GM13977 (cell line): Measurements from ENCODE around the gene GGN.
A peak's percentile ranks its signal among the peaks of the same experiment; 100 is the strongest.

ENCODE experiments used
- DNase-seq: peaks from one replicate; pipeline ENCODE4 v3.0.0; 2012; ENCODE audit warnings: low spot score
- in situ Hi-C: fragments of 300-500 bp; cut with MboI; formaldehyde crosslinking; loops from one replicate; pipeline ENCODE4 v1.12.0; 2022; ENCODE audit warnings: low sequenced_read_pairs, low pct_unique_long_range_greater_than_20kb, mixed read lengths, inconsistent platforms; ENCODE audit not compliant: unreplicated experiment
- TF ChIP-seq, protein P1 (sequence below): IDR thresholded peaks from 2 replicates; pipeline ENCODE4 v1.5.1; 2012; ENCODE audit warnings: mild to moderate bottlenecking, control low read depth; ENCODE audit not compliant: insufficient read depth; ENCODE audit errors: extremely low read depth, missing control alignments

Gene GGN, protein sequence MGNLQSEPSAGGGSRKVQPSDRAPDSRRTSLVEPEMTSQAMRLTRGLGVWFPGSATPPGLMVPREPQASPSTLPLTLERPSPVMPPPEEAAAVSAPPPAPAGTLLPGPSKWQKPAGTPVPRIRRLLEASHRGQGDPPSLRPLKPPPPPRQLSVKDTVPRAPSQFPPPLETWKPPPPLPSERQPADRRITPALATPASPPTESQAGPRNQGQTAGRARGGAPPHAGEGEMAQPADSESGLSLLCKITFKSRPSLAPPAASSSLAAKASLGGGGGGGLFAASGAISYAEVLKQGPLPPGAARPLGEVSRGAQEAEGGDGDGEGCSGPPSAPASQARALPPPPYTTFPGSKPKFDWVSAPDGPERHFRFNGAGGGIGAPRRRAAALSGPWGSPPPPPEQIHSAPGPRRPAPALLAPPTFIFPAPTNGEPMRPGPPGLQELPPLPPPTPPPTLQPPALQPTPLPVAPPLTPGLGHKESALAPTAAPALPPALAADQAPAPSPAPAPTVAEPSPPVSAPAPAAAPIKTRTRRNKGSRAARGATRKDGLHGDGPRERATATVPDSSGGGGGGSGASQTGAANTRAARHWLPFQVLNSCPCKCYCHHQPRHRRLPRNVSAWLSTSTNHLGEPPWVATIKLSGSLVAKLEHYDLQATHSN

DNA sequence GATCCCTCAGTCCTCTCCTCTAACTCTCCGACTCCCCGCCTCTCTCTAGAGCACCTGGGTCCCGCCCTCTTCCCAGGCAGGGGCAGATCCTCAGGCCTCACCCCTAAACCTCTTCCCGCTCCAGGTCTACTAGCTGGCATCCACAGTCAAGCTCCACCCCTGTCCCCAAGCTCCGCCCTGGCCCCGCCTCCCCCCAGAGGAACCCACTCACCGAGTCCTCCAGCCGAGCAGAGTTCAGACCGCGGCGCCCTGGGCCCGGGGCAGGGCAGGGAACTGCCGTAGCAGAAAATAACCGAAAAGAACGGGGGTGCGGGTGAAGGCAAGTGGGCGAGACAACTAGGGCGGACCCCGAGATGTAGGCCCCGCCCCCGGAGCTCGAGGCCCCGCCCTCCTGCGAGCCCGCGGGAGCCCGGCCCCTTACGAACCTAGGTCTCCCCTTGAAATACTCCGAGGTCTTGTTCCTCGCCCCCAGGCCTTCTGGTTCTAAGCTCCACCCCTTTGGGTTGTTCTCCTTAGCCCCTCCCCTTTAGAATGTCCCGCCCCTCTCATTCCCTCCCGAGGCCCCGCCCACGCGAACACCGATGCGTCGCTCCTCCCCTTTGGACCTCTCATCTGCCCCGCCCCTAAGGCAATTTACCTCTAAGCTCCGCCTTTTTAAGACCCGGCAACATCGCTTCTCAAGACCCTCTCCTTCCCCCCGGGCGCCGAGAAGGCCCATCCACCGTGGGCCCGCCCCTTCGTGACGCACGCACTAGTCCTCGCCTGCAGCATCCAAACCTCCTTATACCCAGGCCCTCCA, at the start of gene GGN:
Gene GGN (minus strand): TSS at position 485 of the 799 bp plus-strand sequence. CDS start 773 bp downstream, outside the sequence.
- DNase-seq: peak; percentile 96
- in situ Hi-C loops: no loop called here
- TF ChIP-seq, protein P1, sequence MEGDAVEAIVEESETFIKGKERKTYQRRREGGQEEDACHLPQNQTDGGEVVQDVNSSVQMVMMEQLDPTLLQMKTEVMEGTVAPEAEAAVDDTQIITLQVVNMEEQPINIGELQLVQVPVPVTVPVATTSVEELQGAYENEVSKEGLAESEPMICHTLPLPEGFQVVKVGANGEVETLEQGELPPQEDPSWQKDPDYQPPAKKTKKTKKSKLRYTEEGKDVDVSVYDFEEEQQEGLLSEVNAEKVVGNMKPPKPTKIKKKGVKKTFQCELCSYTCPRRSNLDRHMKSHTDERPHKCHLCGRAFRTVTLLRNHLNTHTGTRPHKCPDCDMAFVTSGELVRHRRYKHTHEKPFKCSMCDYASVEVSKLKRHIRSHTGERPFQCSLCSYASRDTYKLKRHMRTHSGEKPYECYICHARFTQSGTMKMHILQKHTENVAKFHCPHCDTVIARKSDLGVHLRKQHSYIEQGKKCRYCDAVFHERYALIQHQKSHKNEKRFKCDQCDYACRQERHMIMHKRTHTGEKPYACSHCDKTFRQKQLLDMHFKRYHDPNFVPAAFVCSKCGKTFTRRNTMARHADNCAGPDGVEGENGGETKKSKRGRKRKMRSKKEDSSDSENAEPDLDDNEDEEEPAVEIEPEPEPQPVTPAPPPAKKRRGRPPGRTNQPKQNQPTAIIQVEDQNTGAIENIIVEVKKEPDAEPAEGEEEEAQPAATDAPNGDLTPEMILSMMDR: no peak

DNA sequence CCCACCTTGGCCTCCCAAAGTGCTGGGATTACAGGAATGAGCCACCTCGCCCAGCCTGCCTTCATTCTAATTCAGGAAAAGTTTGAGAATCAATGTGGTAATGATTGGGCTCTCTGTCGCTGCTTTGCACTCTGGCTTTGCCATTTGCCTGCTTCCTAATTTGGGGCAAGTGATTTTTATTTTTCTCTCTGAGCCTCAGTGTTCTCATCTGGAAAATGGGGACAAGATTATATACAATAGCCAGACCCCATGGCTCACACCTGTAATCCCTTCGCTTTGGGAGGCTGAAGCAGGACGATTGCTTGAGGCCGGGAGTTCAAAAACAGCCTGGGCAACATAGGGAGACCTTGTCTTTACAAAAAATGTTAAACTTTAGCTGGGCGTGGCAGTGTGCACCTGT, 49.5 kb upstream of the GGN start:
- in situ Hi-C loops: no loop called here
- DNase-seq: no peak
- TF ChIP-seq, protein P1: no peak

DNA sequence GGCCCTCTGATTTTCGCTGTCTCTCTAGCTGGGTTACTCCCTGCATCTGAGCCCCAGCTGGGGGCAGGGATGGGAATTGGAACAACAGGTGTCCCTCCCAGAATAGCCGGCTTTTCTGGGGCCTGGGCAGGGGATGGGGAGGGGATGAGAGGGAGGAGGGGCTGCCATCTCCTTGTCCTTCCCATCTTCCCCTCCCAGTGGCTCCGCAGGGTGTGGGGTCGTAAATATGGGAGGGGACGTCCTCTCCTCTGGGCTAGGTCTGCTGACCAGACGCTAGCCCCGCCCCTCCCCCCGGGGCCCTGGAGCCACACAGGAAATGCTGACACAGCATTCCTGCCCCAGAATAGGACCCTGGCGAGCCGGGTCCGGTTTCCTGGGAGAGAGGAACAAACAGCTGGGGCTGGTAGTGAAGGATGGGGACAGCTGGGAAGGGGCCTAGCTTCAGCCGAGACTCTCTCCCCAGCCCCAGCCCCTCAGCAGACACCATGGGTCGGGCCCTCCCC, 46.8 kb upstream of the GGN start:
- DNase-seq: no peak
- in situ Hi-C loops: no loop called here
- TF ChIP-seq, protein P1: no peak

DNA sequence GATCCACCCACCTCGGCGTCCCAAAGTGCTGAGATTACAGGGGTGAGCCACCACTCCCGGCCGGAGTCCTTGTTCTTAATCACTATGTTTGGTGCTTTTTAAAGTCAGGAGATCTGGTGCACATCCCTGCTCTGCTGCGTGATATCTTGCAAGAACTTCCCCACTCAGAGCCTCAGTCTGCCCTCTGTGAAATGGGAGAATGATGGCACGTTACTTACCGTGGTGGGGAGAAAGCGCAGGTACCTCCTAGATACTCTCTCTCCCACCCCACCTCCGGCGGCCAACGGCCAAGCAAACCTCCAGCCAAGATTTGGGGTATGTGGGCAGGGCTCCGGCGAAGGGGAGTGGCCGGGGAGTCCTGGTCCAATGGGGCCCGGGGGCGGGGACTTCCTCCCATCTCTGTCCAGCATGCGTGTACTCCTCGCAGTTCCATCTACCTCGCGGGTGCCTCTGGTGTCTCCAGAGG, 45.5 kb upstream of the GGN start, which contains the start of gene RYR1:
Gene RYR1 (plus strand): TSS at position 424 of the 466 bp plus-strand sequence. CDS start 139 bp downstream, outside the sequence.
- peak; percentile 76 for DNase-seq
- in situ Hi-C loops: no loop called here
- TF ChIP-seq, protein P1: no peak

DNA sequence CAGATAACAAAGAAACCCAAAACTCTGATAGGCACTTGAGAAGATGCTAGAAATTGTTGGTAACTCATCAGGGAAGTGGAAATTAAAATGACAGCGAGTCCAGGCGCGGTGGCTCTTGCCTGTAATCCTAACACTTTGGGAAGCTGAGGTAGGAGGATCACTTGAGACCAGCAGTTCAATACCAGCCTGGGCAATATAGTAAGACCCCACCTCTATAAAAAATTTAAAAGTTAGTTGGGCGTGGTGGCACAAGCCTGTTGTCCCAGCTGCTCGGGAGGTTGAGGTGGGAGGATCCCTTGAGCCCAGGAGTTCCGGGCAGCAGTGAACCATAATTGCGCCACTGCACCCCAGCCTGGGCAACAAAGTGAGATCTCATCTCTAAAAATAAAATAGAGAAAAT, 43.1 kb upstream of the GGN start:
- in situ Hi-C loops: no loop called here
- TF ChIP-seq, protein P1: no peak

DNA sequence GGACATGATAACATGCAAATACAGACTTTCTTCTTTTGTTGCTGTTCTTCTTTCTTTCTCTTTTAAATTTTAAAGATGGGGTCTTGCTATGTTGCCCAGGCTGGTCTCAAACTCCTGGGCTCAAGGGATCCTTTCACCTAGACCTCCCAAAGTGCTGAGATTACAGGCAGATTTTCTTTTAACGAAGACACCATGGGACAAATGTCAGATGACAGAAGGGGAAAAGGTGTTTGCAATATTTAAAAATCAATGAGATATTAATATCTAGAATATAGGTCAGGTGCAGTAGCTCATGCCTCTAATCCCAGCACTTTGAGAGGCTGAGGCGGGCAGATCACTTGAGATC, 42.0 kb upstream of the GGN start:
- in situ Hi-C loops: no loop called here
- DNase-seq: no peak
- TF ChIP-seq, protein P1: no peak

More for the DNA sequence above, 43.1 kb upstream of the GGN start:
- no peak for DNase-seq
